SK-N-SH (cell line): ENCODE data around the gene LARGE1. TPM values are rescaled to one million over a fixed set of nuclear protein-coding genes. Genes with fewer than 3 reads are reported as not detected.

Source experiments
- CTCF ChIA-PET: fragments of 300-600, 350-600 bp; formaldehyde crosslinking; extraction: SDS; loops from one replicate; lab custom pipeline; 2021; lab: Yijun Ruan, JAX
- POLR2A ChIA-PET: fragments of 350-600 bp; sonication (Branson Sonifier 250); formaldehyde crosslinking; extraction: SDS; loops from one replicate; lab custom pipeline; 2020; ENCODE audit warnings: antibody characterized with exemption, inconsistent platforms; lab: Yijun Ruan, JAX
- DNase-seq: peaks from one replicate; pipeline ENCODE4 v3.0.0; 2012
- H2AFZ ChIP-seq: fragments of 200-600 bp; sonication (generic); 2 replicates; pipeline ENCODE4 v1.8.1; 2016; ENCODE audit warnings: antibody characterized with exemption, mild to moderate bottlenecking, low read depth
- H3F3A ChIP-seq: fragments of 200-600 bp; sonication (generic); replicated peaks from 2 replicates; pipeline ENCODE3; 2016; ENCODE audit warnings: antibody characterized with exemption, mild to moderate bottlenecking; ENCODE audit not compliant: insufficient read depth
- H3K27ac ChIP-seq, 2 experiments: fragments of 200-500 bp in 1 of 2; fragments of 200-600 bp in 1 of 2; sonication (Bioruptor generic) in 1 of 2; sonication (generic), shearing (Covaris generic) in 1 of 2; 2 replicates each; pipeline versions ENCODE4 v1.5.1 to v1.6.1; 2014 to 2016; ENCODE audit warnings: low read depth in 2 of 2, inconsistent platforms in 1 of 2, low read length in 1 of 2, mild to moderate bottlenecking in 1 of 2, mixed read lengths in 1 of 2
- H3K27me3 ChIP-seq: fragments of 200-600 bp; sonication (generic), shearing (Covaris generic); 2 replicates; pipeline ENCODE4 v1.6.1; 2016; ENCODE audit warnings: mixed run types; ENCODE audit not compliant: insufficient read depth
- H3K36me3 ChIP-seq, 2 experiments: fragments of 200-500 bp in 1 of 2; fragments of 200-600 bp in 1 of 2; sonication (Bioruptor generic) in 1 of 2; sonication (generic) in 1 of 2; replicated peaks in 1 of 2; 2 replicates each; pipeline versions ENCODE3 to v1.5.1; 2014 to 2016; ENCODE audit warnings: low read length in 1 of 2, mild to moderate bottlenecking in 1 of 2; ENCODE audit not compliant: insufficient read depth in 2 of 2, control insufficient read depth in 1 of 2
- H3K4me1 ChIP-seq, 2 experiments: fragments of 200-500 bp in 1 of 2; fragments of 200-600 bp in 1 of 2; sonication (Bioruptor generic) in 1 of 2; sonication (generic), shearing (Covaris generic) in 1 of 2; 2 replicates each; pipeline versions ENCODE4 v1.5.1 to v1.6.1; 2014 to 2016; ENCODE audit warnings: low read depth in 1 of 2, low read length in 1 of 2, mixed run types in 1 of 2; ENCODE audit not compliant: insufficient read depth in 2 of 2, control insufficient read depth in 1 of 2
- H3K4me2 ChIP-seq: fragments of 200-600 bp; sonication (generic), shearing (Covaris generic); 2 replicates; pipeline ENCODE4 v1.6.1; 2017; ENCODE audit warnings: mixed run types
- H3K4me3 ChIP-seq, 2 experiments: fragments of 200-500 bp in 1 of 2; fragments of 200-600 bp in 1 of 2; sonication (Bioruptor generic) in 1 of 2; sonication (generic), shearing (Covaris generic) in 1 of 2; 2 replicates each; pipeline versions ENCODE4 v1.5.1 to v1.8.1; 2014 to 2016; ENCODE audit warnings: low read depth in 2 of 2, inconsistent platforms in 1 of 2, low read length in 1 of 2, mild to moderate bottlenecking in 1 of 2, mixed read lengths in 1 of 2, moderate library complexity in 1 of 2
- H3K79me2 ChIP-seq: fragments of 200-600 bp; sonication (generic); 2 replicates; pipeline ENCODE4 v1.8.1; 2017; ENCODE audit warnings: mild to moderate bottlenecking; ENCODE audit not compliant: insufficient read depth
- H3K9ac ChIP-seq: fragments of 200-600 bp; sonication (generic); 2 replicates; pipeline ENCODE4 v1.6.1; 2017; ENCODE audit warnings: mixed run types
- H3K9me2 ChIP-seq: fragments of 200-600 bp; sonication (generic); 2 replicates; pipeline ENCODE4 v1.6.1; 2017; ENCODE audit warnings: mixed run types
- H3K9me3 ChIP-seq: fragments of 200-600 bp; sonication (generic); 2 replicates; pipeline ENCODE4 v1.6.1; 2017; ENCODE audit warnings: mixed run types, mild to moderate bottlenecking, moderate library complexity
- H4K20me1 ChIP-seq: fragments of 200-600 bp; sonication (generic); 2 replicates; pipeline ENCODE4 v1.6.1; 2017; ENCODE audit warnings: mild to moderate bottlenecking, mixed run types; ENCODE audit not compliant: insufficient read depth
- ELF1 ChIP-seq: IDR thresholded peaks from 2 replicates; pipeline ENCODE4 v1.4.0; 2012
- FOSL2 ChIP-seq: IDR thresholded peaks from 2 replicates; pipeline ENCODE4 v1.4.0; 2012; ENCODE audit warnings: low read depth, mild to moderate bottlenecking, moderate library complexity, borderline replicate concordance
- FOXM1 ChIP-seq: IDR thresholded peaks from 2 replicates; pipeline ENCODE4 v1.4.0; 2012; ENCODE audit warnings: low read depth, mild to moderate bottlenecking
- GABPA ChIP-seq: IDR thresholded peaks from 2 replicates; pipeline ENCODE4 v1.4.0; 2012; ENCODE audit warnings: low read depth, mild to moderate bottlenecking
- GATA2 ChIP-seq: sonication (generic); formaldehyde crosslinking; IDR thresholded peaks from 2 replicates; pipeline ENCODE4 v1.5.0; 2020; ENCODE audit warnings: mild to moderate bottlenecking, missing genetic modification reagents
- MAX ChIP-seq: IDR thresholded peaks from 2 replicates; pipeline ENCODE4 v1.4.0; 2012; ENCODE audit warnings: low read depth
- RFX5 ChIP-seq: IDR thresholded peaks from 2 replicates; pipeline ENCODE4 v1.6.1; 2012; ENCODE audit warnings: mild to moderate bottlenecking, improper control_type of control experiment, low read length
- SIN3A ChIP-seq: IDR thresholded peaks from 2 replicates; pipeline ENCODE4 v1.6.1; 2012; ENCODE audit warnings: low read depth, mild to moderate bottlenecking, low read length, moderate library complexity, borderline replicate concordance
- SMC3 ChIP-seq: IDR thresholded peaks from 2 replicates; pipeline ENCODE4 v1.6.1; 2012; ENCODE audit warnings: low read depth, low read length, improper control_type of control experiment
- TAF1 ChIP-seq: IDR thresholded peaks from 2 replicates; pipeline ENCODE4 v1.6.1; 2012; ENCODE audit warnings: low read depth, mild to moderate bottlenecking, low read length, moderate library complexity, borderline replicate concordance
- WGBS: methylation state at CpG from one replicate; pipeline ENCODE4 v1.1.6; 2017; ENCODE audit warnings: low lambda C conversion rate; 5-methylcytosine and 5-hydroxymethylcytosine counted together
- polyA plus RNA-seq, 3 experiments: library from polyadenylated mRNA; depleted of rRNA; stranded (reverse); fragments of >200 nt; gene quantifications; 2 replicates each; pipeline ENCODE4 v1.2.3, GENCODE V29; 2012

The LARGE1 gene
- polyA plus RNA-seq, 1 of the 3 experiments (the other 2 are of a cell fraction), result 1.1 TPM

GRCh38 chr22:33573479-33573878, 346.8 kb downstream of the LARGE1 start:
- H3K4me1 ChIP-seq, result no peaks in the 10 kb centered on the region
- POLR2A ChIA-PET, result no interaction called here
- no peaks in the 10 kb centered on the region for H3K9me2 ChIP-seq
- CTCF ChIA-PET, result interaction anchor here (1.1 kb wide), 1 partner anchor 272 kb away, joined by 3 read pairs; no protein-coding TSS in a partner anchor
- no peak overlapping the region for H3K4me2 ChIP-seq
- H3K27ac ChIP-seq, result no peak overlapping the region
- H4K20me1 ChIP-seq, result no peaks in the 10 kb centered on the region
- H3K4me3 ChIP-seq, result no peak overlapping the region
- no peak overlapping the region for H2AFZ ChIP-seq
- H3K9me3 ChIP-seq, result no peaks in the 10 kb centered on the region
- DNase-seq, result no peak
- no peaks in the 10 kb centered on the region for H3F3A ChIP-seq
- no peaks in the 10 kb centered on the region for H3K79me2 ChIP-seq
- H3K36me3 ChIP-seq, result no peaks in the 10 kb centered on the region
- no peak overlapping the region for H3K9ac ChIP-seq
- WGBS, result 38% methylated on average over 4 of the region's 4 CpGs
- H3K27me3 ChIP-seq, result no peaks in the 10 kb centered on the region
- TF ChIP-seq SIN3A (no peak), SMC3 (no peak), TAF1 (no peak), GATA2 (CRISPR knock-in tag) (no peak)

DNA sequence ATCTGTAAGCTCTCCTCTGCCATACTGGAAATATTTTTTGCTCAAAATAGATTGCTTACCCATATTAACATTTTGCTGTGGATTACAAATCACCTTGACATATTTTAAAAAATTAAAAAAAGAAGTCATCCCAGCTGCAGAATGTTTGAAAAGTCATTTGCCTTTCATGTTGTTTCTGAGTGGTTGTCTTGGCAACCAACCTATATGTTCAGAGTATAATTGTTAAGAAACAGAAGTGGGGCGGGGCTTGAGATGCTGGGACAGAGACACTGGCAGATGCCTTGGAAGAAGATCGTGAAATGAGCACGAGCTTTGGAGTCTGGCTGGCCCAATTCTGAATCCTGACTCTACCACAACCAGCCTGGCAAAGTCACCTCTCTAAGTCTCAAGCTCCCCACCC, 348.2 kb downstream of the LARGE1 start:
- no peak overlapping the region for H3K4me3 ChIP-seq
- no peaks in the 10 kb centered on the region for H3F3A ChIP-seq
- no peaks in the 10 kb centered on the region for H4K20me1 ChIP-seq
- H3K9me2 ChIP-seq, result no peaks in the 10 kb centered on the region
- H3K9me3 ChIP-seq, result 0 out of 2 replicates have a peak, but pooled peaks cover 3% of the 10 kb centered on the region
- DNase-seq, result no peak
- CTCF ChIA-PET, result interaction anchor here (0.9 to 1.3 kb wide), 2 partner anchors 53 to 351 kb away, joined by 4 to 7 read pairs; no protein-coding TSS in a partner anchor
- H3K27me3 ChIP-seq, result no peaks in the 10 kb centered on the region
- no peaks in the 10 kb centered on the region for H3K4me1 ChIP-seq
- no peaks in the 10 kb centered on the region for H3K36me3 ChIP-seq
- no peak overlapping the region for H3K4me2 ChIP-seq
- no peaks in the 10 kb centered on the region for H3K79me2 ChIP-seq
- 60% methylated on average over 3 of the region's 3 CpGs for WGBS
- no peak overlapping the region for H2AFZ ChIP-seq
- no peak overlapping the region for H3K9ac ChIP-seq
- no peak overlapping the region for H3K27ac ChIP-seq
- no peak for TF ChIP-seq GABPA
- TF ChIP-seq RFX5, result no peak
- POLR2A ChIA-PET, result no interaction called here

DNA sequence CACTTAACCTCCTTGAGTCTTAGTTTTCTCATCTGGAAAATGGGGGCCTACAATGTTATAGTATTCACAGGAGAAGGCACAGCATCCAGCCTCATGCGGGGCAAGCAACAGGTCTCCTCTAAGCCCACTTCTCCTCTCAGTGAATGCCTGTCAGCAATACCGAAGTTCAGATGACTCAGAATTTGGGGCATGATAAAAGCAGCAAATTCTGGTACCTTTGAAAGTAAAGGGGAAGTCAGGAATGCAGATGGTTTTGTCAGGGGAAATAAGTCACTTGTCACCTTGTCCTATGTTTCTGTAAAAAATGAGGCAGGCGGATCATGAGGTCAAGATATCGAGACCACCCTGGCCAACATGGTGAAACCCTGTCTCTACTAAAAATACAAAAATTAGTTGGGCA, 350.2 kb downstream of the LARGE1 start:
- DNase-seq, result no peak
- no peaks in the 10 kb centered on the region for H4K20me1 ChIP-seq
- H3K9me2 ChIP-seq, result no peaks in the 10 kb centered on the region
- no peaks in the 10 kb centered on the region for H3K4me1 ChIP-seq
- ChIA-PET CTCF (interaction anchor here (1.7 kb wide), 1 partner anchor 269 kb away, joined by 7 read pairs; no protein-coding TSS in a partner anchor), POLR2A (no interaction called here)
- H3K27me3 ChIP-seq, result no peaks in the 10 kb centered on the region
- 54% methylated on average over 4 of the region's 4 CpGs for WGBS
- no peak overlapping the region for H3K4me2 ChIP-seq
- no peak overlapping the region for H2AFZ ChIP-seq
- no peak overlapping the region for H3K4me3 ChIP-seq
- H3F3A ChIP-seq, result no peaks in the 10 kb centered on the region
- H3K9ac ChIP-seq, result no peak overlapping the region
- 0 out of 2 replicates have a peak, but pooled peaks cover 3% of the 10 kb centered on the region for H3K9me3 ChIP-seq
- no peak for TF ChIP-seq FOXM1
- TF ChIP-seq MAX, result no peak
- no peak for TF ChIP-seq ELF1
- TF ChIP-seq SIN3A, result no peak
- no peak for TF ChIP-seq FOSL2
- no peaks in the 10 kb centered on the region for H3K36me3 ChIP-seq
- no peaks in the 10 kb centered on the region for H3K79me2 ChIP-seq
- H3K27ac ChIP-seq, result no peak overlapping the region
